GM18861 (cell line): ENCODE results near the gene KIR2DL3.
"Not testable (repeated sequence)": the region's sequence is repeated elsewhere in the genome, so short reads cannot be mapped to it uniquely, and the experiment has no call there.

Source experiments
- ATAC-seq: cut with Tn5 transposase; IDR thresholded peaks from one replicate; pipeline ENCODE4 v1.9.1; 2021; ENCODE audit not compliant: unreplicated experiment

KIR2DL3 gene

DNA sequence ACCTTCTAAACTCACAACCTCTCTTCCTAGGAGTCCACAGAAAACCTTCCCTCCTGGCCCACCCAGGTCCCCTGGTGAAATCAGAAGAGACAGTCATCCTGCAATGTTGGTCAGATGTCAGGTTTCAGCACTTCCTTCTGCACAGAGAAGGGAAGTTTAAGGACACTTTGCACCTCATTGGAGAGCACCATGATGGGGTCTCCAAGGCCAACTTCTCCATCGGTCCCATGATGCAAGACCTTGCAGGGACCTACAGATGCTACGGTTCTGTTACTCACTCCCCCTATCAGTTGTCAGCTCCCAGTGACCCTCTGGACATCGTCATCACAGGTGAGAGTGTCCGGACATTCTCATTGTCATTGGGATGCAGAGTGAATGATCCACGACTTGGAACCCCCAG, 3.6 kb downstream of the KIR2DL3 start:
- not testable (repeated sequence) for ATAC-seq

DNA sequence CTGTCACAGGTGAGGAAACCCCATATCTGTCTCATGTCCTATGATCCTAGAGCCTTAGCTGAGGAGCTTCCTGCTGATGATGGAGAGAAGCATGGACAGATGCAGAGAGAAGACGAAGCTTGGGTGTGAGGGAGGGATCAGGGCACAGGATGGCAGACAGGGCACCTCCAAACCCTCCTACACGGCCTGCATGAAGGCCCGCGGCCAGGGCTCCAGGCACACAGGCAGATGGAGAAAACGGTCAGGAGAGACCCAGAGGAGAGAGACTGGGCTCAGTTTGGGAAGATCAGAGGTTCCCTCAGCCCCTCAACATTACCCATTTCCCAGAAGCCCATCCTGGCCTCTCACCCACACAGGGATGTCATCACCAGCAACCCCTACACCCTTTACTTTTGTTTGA, 5.8 kb downstream of the KIR2DL3 start:
- not testable (repeated sequence) for ATAC-seq

DNA sequence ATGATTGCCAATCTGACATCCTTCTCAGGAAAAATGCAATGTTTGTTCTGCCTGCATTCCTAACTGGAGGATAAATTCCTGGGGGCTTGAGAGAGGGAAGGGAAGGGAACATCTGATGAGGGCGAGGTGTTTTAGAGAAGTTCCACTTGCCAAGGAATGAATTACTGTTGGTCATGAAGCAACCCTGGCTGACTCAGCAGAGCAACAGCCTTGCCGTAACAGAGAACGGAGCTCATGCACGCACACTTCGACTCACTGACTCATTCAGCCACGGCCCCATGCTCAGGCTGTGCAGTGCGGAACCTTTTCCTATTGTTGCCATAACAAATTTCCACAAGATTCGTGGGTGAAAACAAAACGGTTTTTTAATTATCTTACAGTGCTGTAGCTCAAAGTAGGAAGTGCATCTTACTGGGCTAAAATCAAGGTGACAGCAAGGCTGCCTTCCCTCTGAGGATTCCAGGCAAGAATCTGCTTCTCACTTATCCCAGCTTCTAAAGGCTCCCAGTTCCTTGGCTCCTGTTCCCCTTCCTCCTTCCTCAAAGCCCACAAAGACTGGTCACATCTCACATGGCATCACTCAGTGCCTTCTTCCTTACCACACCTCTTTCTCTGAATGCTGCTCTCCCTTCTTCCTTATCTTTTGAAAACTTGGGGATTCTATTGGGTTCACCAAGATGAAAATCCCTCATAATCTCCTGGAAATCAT, 9.5 kb downstream of the KIR2DL3 start:
- not testable (repeated sequence) for ATAC-seq

DNA sequence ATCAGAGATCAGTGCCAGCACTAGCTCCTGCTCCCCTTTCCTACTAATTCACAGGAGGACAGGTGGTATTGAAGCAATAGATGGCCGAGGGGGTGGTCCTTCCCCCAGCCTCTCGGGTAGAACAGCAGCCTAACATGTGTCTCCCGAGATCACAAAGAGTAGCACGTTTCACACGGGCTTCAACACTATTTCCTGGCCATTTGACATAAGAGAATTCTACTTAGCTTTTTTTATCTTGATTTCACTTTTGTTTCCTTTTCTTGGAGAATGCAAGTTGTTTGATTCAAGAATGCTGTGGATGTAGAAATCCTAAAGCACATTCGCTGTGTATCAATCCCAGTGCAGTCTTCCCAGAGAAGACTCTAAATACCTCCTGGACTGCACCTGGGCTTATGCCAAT, 12.0 kb downstream of the KIR2DL3 start:
- not testable (repeated sequence) for ATAC-seq

DNA sequence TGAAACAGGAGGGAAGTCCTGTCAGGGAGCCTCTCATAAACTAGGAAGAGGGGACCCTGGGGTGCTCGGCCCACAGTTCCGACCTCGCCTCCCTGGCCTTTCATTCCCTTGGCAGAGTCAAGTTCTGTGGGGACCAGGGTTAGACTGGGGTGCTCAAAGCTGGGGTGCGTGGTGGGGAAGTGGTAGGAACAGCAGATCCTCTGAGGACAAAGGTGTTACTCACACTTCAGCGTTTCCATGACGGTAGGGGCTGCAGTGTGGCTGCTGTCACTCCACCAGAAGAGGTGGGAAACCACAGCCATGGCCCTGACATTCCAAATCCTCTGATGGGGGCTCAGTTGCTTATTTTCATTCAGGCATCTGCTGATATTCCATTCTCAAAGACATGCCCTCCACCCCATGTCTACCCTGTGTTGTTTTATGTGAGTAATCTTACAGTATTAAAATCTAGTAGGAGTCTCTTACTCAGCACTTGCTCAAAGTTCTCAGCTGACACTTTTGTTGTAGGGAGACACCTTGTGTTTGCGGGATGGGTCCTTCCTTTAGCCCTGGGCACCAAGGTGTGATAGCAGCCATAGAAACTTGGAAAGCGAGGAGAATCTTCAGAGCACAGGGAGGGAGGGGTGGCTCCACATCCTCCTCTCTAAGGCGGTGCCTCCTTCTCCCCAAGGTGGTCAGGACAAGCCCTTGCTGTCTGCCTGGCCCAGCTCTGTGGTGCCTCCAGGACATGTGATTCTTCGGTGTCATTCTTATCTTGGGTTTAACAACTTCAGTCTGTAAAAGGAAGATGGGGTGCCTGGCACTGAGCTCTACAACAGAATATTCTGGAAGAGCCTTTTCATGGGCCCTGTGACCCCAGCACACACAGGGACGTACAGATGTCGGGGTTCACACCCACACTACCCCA, 18.1 kb downstream of the KIR2DL3 start:
- not testable (repeated sequence) for ATAC-seq

DNA sequence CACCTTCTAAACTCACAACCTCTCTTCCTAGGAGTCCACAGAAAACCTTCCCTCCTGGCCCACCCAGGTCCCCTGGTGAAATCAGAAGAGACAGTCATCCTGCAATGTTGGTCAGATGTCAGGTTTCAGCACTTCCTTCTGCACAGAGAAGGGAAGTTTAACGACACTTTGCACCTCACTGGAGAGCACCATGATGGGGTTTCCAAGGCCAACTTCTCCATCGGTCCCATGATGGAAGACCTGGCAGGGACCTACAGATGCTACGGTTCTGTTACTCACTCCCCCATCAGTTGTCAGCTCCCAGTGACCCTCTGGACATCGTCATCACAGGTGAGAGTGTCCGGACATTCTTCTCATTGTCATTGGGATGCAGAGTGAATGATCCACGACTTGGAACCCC, 20.3 kb downstream of the KIR2DL3 start:
- not testable (repeated sequence) for ATAC-seq

DNA sequence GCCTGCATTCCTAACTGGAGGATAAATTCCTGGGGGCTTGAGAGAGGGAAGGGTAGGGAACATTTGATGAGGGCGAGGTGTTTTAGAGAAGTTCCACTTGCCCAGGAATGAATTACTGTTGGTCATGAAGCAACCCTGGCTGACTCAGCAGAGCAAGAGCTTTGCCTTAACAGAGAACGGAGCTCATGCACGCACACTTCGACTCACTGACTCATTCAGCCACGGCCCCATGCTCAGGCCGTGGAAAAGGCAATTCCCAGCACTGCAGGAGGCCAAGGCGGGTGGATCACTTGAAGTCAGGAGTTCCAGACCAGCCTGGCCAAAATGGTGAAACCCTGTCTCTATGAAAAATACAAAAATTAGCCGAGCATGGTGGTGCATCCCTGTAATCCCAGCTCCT, 25.9 kb downstream of the KIR2DL3 start:
- ATAC-seq = not testable (repeated sequence)

DNA sequence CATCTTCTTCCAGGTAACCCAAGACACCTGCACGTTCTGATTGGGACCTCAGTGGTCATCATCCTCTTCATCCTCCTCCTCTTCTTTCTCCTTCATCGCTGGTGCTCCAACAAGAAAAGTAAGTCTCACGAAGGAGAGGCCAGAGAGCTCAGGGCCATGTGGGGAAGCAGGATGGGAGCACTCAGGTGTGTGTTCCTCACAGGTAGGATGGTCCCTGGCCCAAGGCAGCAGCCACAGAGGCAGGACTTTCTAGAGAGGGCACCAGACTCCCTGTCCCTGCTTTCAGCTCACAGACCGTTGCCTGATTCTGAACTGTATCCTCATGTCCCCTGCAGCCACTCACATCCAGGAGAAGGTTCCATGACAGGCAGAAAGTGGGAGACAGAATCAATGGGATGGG, 28.2 kb downstream of the KIR2DL3 start:
- ATAC-seq = not testable (repeated sequence)

DNA sequence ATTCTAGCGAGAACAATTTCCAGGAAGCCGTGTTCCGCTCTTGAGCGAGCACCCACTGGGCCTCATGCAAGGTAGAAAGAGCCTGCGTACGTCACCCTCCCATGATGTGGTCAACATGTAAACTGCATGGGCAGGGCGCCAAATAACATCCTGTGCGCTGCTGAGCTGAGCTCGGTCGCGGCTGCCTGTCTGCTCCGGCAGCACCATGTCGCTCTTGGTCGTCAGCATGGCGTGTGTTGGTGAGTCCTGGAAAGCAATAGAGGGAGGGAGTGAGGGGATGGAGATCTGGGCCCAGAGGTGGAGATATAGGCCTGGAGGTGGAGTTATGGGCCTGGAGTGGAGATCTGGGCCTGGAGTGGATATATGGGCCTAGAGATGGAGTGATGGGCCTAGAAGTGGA, 31.3 kb downstream of the KIR2DL3 start, which contains the start of gene KIR2DL1:
KIR2DL1 (plus strand) TSS at position 148 of the 400 bp plus-strand sequence; CDS start at position 206, 58 bp downstream.
- ATAC-seq = not testable (repeated sequence)

DNA sequence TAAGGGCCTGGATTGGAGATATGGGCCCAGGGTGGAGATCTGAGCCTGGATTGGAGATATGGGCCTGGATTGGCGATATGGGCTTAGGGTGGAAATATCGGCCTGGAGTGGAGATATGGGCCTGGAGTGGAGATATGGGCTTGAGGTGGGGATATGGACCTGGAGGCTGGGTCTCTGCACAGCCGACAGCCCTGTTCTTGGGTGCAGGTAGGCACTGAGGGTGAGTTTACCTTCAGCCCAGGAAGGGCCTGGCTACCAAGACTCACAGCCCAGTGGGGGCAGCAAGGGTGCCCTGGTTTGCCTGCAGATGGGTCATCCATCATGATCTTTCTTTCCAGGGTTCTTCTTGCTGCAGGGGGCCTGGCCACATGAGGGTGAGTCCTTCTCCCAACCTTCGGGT, 32.2 kb downstream of the KIR2DL3 start:
- not testable (repeated sequence) for ATAC-seq

DNA sequence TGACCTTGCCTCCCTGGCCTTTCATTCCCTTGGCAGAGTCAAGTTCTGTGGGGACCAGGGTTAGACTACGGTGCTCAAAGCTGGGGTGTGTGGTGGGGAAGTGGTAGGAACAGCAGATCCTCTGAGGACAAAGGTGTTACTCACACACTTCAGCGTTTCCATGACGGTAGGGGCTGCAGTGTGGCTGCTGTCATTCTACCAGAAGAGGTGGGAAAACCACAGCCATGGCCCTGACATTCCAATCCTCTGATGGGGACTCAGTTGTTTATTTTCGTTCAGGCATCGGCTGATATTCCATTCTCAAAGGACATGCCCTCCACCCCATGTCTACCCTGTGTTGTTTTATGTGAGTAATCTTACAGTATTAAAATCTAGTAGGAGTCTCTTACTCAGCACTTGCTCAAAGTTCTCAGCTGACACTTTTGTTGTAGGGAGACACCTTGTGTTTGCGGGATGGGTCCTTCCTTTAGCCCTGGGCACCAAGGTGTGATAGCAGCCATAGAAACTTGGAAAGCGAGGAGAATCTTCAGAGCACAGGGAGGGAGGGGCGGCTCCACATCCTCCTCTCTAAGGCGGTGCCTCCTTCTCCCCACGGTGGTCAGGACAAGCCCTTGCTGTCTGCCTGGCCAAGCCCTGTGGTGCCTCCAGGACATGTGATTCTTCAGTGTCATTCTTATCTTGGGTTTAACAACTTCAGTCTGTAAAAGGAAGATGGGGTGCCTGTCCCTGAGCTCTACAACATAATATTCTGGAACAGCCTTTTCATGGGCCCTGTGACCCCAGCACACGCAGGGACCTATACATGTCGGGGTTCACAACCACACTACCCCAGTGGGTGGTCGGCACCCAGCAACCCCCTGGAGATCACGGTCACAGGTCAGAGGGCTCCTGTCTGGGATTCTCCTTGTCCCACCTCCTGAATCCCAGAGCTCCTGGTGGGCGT, 33.0 kb downstream of the KIR2DL3 start:
- ATAC-seq = not testable (repeated sequence)

DNA sequence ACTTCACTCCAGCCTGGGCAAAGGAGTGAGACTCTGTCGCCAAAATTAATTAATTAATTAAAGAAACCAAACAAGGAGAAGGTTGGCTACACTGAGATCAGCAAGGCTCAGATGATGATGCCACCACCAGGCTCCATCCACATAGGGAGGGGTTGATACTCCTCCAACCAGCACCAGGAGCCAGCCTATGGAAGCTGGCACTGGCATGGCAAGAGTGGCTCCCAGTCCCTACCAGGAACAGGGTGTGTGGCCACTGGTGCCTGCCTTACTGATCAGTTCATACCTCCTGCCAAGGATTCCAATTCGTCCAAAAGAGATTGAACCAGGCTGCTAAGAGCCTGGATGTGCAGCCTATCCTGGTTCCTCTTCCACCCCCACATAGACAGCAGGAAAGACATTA, 34.4 kb downstream of the KIR2DL3 start:
- ATAC-seq = not testable (repeated sequence)

DNA sequence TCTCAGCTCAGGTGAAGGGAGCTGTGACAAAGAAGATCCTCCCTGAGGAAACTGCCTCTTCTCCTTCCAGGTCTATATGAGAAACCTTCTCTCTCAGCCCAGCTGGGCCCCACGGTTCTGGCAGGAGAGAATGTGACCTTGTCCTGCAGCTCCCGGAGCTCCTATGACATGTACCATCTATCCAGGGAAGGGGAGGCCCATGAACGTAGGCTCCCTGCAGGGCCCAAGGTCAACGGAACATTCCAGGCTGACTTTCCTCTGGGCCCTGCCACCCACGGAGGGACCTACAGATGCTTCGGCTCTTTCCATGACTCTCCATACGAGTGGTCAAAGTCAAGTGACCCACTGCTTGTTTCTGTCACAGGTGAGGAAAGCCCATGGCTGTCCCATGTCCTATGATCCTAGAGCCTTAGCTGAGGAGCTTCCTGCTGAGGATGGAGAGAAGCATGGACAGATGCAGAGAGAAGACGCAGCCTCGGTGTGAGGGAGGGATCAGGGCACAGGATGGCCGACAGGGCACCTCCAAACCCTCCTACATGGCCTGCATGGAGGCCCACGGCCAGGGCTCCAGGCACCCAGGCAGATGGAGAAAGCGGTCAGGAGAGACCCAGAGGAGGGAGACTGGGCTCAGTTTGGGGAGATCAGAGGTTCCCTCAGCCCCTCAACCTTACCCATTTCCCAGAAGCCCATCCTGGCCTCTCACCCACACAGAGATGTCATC, 36.9 kb downstream of the KIR2DL3 start:
- not testable (repeated sequence) for ATAC-seq

DNA sequence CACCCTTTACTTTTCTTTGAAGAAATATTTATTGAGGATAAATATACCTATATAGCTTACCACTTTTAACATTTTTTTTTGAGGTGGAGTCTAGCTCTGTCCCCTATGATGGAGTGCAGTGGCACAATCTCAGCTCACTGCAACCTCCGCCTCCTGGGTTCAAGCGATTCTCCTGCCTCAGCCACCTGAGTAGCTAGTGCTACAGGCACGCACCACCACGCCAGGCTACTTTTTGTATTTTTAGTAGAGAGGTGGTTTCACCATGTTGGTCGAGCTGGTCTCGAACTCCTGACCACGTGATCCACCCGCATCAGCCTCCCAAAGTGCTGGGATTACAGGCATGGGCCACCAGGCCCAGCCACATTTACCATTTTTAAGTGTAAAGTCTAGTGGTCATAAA, 37.5 kb downstream of the KIR2DL3 start:
- not testable (repeated sequence) for ATAC-seq

DNA sequence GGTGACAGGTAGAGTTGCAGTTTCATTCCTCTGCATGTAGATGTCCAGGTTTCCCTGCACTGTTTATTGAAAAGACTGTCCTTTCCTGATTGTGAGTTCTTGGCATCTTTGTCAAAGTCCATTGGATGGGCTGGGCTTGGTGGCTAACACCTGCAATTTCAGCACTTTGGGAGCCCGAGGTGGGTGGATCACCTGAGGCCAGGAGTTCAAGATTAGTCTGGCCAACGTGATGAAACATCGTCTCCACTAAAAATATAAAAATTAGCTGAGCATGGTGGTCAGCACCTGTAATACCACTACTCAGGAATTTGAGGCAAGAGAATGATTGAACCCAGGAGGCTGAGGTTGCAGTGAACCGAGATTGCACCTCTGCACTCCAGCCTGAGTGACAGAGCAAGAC, 39.5 kb downstream of the KIR2DL3 start:
- ATAC-seq = not testable (repeated sequence)

DNA sequence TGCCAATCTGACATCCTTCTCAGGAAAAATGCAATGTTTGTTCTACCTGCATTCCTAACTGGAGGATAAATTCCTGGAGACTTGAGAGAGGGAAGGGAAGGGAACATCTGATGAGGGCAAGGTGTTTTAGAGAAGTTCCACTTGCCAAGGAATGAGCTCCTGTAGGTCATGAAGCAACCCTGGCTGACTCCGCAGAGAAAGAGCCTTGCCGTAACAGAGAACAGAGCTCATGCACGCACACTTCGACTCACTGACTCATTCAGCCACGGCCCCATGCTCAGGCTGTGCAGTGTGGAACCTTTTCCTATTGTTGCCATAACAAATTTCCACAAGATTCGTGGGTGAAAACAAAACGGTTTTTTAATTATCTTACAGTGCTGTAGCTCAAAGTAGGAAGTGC, 40.6 kb downstream of the KIR2DL3 start:
- ATAC-seq = not testable (repeated sequence)

DNA sequence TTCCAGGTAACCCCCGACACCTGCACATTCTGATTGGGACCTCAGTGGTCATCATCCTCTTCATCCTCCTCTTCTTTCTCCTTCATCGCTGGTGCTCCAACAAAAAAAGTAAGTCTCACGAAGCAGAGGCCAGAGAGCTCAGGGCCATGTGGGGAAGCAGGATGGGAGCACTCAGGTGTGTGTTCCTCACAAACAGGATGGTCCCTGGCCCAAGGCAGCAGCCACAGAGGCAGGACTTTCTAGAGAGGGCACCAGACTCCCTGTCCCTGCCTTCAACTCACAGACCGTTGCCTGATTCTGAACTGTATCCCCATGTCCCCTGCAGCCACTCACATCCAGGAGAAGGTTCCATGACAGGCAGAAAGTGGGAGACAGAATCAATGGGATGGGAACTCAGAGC, 44.6 kb downstream of the KIR2DL3 start:
- ATAC-seq = not testable (repeated sequence)

DNA sequence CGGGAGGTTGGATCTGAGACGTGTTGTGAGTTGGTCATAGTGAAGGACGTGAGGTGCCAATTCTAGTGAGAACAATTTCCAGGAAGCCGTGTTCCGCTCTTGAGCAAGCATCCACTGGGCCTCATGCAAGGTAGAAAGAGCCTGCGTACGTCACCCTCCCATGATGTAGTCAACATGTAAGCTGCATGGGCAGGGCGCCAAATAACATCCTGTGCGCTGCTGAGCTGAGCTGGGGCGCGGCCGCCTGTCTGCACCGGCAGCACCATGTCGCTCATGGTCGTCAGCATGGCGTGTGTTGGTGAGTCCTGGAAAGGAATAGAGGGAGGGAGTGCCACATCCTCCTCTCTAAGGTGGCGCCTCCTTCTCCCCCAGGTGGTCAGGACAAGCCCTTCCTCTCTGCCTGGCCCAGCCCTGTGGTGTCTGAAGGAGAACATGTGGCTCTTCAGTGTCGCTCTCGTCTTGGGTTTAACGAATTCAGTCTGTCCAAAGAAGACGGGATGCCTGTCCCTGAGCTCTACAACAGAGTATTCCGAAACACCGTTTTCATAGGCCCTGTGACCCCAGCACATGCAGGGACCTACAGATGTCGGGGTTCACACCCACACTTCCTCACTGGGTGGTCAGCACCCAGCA, 47.9 kb downstream of the KIR2DL3 start:
- not testable (repeated sequence) for ATAC-seq

DNA sequence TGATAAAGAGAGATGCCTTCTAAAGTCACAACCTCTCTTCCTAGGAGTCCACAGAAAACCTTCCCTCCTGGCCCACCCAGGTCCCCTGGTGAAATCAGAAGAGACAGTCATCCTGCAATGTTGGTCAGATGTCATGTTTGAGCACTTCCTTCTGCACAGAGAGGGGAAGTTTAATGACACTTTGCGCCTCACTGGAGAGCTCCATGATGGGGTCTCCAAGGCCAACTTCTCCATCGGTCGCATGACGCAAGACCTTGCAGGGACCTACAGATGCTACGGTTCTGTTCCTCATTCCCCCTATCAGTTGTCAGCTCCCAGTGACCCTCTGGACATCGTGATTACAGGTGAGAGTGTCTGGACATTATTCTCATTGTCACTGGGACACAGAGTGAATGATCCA, 49.8 kb downstream of the KIR2DL3 start:
- ATAC-seq = not testable (repeated sequence)

DNA sequence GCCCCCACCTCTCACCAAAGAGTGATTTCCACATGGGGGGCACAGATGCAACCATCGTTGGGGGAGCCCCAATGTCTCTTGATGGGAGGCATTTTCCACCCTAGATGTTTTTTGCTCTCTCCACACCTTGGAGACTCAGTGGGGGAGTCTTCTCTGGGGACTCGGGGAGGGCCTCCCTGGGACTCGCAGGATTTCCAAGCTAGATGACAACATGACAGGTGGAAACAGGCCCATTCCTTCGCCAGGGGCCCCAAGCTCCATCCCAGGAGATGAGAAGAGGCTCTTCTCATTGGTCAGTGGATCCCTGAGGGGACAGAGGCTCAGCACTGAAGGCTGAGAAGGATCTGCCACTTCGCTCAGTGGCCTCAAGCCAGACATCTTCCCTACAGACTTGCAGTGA, 52.4 kb downstream of the KIR2DL3 start:
- no peak for ATAC-seq
